Tibial nerve (tissue), 4 donors: ENCODE results near the gene SKAP1. TPM values are rescaled to one million over a fixed set of nuclear protein-coding genes. Genes with fewer than 3 reads are reported as not detected.

ENCODE experiments used
- DNase-seq, 2 donors: peaks; one replicate each; pipeline ENCODE4 v3.0.0-alpha.2; 2019; ENCODE audit warnings: low spot score in 2 of 2
- H3K27ac ChIP-seq, 4 donors: fragments of 200-600 bp; sonication (generic) in 3 of 4; one replicate each; pipeline ENCODE4 v1.5.1; 2017 to 2019; ENCODE audit warnings: mild to moderate bottlenecking in 1 of 4
- H3K27me3 ChIP-seq, 2 donors: fragments of 200-600 bp; sonication (generic) in 1 of 2; one replicate each; pipeline versions ENCODE4 v1.5.1 to v1.6.0; 2017 to 2019
- H3K36me3 ChIP-seq, 3 donors: fragments of 200-600 bp; sonication (generic); one replicate each; pipeline ENCODE4 v1.5.1; 2018 to 2019
- H3K4me1 ChIP-seq, 4 donors: fragments of 200-600 bp; sonication (generic) in 3 of 4; one replicate each; pipeline ENCODE4 v1.5.1; 2017 to 2019
- H3K4me3 ChIP-seq, 4 donors: fragments of 200-600 bp; sonication (generic) in 3 of 4; one replicate each; pipeline ENCODE4 v1.5.1; 2017 to 2019; ENCODE audit warnings: mild to moderate bottlenecking in 1 of 4, moderate library complexity in 1 of 4
- H3K9me3 ChIP-seq, 4 donors: fragments of 200-600 bp; sonication (generic) in 3 of 4; one replicate each; pipeline ENCODE4 v1.5.1; 2017 to 2019
- EP300 ChIP-seq, 2 donors: sonication (generic); formaldehyde crosslinking; IDR thresholded peaks; one replicate each; pipeline ENCODE4 v1.6.1; 2017; ENCODE audit warnings: antibody characterized with exemption in 2 of 2, mild to moderate bottlenecking in 1 of 2
- POLR2A ChIP-seq, 2 donors: fragments of 450-650 bp; IDR thresholded peaks; one replicate each; pipeline ENCODE4 v1.6.1; 2017; ENCODE audit warnings: antibody characterized with exemption in 2 of 2, mild to moderate bottlenecking in 2 of 2, moderate library complexity in 2 of 2
- WGBS, 2 donors: methylation state at CpG; one replicate each; pipeline ENCODE4 v1.1.5; 2018; 5-methylcytosine and 5-hydroxymethylcytosine counted together
- total RNA-seq, 4 donors: library from RNA; depleted of rRNA; stranded (reverse); fragments of >200 nt; gene quantifications; one replicate each; pipeline ENCODE4 v1.1.0, GENCODE V29; 2016
- TF ChIP-seq, protein P1 (sequence below), 5 experiments: fragments of 200-600 bp in 3 of 5; fragments of 450-650 bp in 2 of 5; sonication (generic) in 3 of 5; IDR thresholded peaks; one replicate each; pipeline ENCODE4 v1.5.1; 2016 to 2019; ENCODE audit warnings: antibody characterized with exemption in 5 of 5, mild to moderate bottlenecking in 3 of 5, moderate library complexity in 2 of 5

Gene SKAP1
- total RNA-seq, 4 donors from 2014 or later = 0.59 to 2.0 (median 1.3) TPM

DNA sequence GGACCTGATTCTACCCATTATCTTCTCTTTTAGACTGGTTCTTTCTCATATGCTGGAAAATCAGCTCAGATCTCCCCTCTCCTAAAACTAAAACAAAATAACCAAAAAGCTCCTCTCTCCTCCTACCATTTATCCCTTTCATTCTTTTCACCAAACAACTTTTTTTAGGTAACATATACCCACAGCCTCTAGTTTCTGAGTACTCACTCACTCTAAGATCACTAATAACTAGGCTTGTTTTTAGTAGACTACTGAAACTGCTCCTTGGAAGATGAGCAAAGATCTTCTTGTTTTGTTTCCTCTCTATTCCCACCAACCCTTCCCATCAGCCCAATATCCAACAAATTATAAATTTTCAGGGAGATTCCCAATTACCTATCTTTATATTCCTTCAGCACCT is 129.0 kb downstream of the SKAP1 start:
- TF ChIP-seq EP300 (IDR thresholded peaks at IDR 0.05) = no peak
- TF ChIP-seq, protein P1, sequence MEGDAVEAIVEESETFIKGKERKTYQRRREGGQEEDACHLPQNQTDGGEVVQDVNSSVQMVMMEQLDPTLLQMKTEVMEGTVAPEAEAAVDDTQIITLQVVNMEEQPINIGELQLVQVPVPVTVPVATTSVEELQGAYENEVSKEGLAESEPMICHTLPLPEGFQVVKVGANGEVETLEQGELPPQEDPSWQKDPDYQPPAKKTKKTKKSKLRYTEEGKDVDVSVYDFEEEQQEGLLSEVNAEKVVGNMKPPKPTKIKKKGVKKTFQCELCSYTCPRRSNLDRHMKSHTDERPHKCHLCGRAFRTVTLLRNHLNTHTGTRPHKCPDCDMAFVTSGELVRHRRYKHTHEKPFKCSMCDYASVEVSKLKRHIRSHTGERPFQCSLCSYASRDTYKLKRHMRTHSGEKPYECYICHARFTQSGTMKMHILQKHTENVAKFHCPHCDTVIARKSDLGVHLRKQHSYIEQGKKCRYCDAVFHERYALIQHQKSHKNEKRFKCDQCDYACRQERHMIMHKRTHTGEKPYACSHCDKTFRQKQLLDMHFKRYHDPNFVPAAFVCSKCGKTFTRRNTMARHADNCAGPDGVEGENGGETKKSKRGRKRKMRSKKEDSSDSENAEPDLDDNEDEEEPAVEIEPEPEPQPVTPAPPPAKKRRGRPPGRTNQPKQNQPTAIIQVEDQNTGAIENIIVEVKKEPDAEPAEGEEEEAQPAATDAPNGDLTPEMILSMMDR (IDR thresholded peaks at IDR 0.05) = no peak
- no peak for TF ChIP-seq POLR2A (IDR thresholded peaks at IDR 0.05)
- Histone ChIP-seq H3K27me3 (peaks cover 0 to 20% of the 10 kb centered on the region in 2 donors), H3K4me3 (no peak overlapping the region), H3K36me3 (no peaks in the 10 kb centered on the region), H3K4me1 (peaks cover 0 to 8% (median 0%) of the 10 kb centered on the region in 4 donors), H3K27ac (no peak overlapping the region), H3K9me3 (no peaks in the 10 kb centered on the region)
- no peak for DNase-seq

DNA sequence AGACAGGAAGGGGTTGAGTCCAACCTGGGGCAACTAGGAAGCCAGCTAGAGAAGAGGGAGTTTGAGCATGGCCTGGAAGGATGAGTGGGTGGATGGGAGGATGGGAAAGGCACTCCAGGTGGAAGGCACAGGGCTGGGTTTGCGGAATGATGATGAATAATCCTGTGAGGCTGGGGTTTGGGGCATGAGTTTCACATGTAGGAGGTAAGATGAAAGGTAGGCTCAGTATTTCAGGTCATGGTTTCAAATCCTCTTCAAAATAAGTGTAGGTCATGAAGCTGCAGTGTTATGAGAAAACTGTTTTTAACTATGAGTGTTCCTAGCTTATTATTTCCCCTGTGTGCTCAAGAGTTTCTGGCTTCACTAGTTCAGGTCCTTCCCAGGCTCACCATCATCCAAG is 130.3 kb downstream of the SKAP1 start:
- Histone ChIP-seq H3K4me3 (no peak overlapping the region), H3K36me3 (no peaks in the 10 kb centered on the region), H3K9me3 (no peaks in the 10 kb centered on the region), H3K27me3 (peaks cover 0 to 10% of the 10 kb centered on the region in 2 donors), H3K27ac (no peak overlapping the region), H3K4me1 (peaks cover 0 to 13% (median 0%) of the 10 kb centered on the region in 4 donors)
- TF ChIP-seq POLR2A (IDR thresholded peaks at IDR 0.05) (no peak), EP300 (IDR thresholded peaks at IDR 0.05) (no peak)
- TF ChIP-seq, protein P1 (IDR thresholded peaks at IDR 0.05) = no peak
- DNase-seq = no peak
- 90 to 93% methylated on average over 1 of the region's 1 CpG for WGBS, 2 donors

DNA sequence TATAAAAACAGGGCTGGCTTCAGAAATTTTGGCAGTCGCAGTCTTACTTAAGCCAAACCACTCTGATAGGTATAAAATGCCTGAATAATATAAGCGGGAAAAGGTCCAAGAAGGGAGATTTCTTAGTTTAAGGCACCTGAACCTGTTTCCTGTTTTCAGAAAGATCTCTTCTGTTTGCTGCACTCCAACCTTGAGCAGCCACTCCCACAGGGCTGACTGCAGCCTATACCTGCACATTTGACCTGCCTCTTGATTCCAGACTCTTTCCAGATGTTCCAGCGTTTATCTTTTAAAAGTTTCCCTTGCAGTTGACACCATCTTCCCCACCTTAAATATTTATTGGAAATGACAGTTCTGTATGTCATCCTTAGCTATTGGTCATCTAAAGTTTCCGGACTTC is 132.2 kb downstream of the SKAP1 start:
- Histone ChIP-seq H3K4me3 (no peak overlapping the region), H3K36me3 (no peaks in the 10 kb centered on the region), H3K4me1 (peaks cover 0 to 13% (median 0%) of the 10 kb centered on the region in 4 donors), H3K27ac (no peak overlapping the region), H3K27me3 (peaks cover 0 to 14% of the 10 kb centered on the region in 2 donors), H3K9me3 (no peaks in the 10 kb centered on the region)
- WGBS, 2 donors = 82 to 83% methylated on average over 4 of the region's 4 CpGs
- DNase-seq = no peak
- TF ChIP-seq EP300 (IDR thresholded peaks at IDR 0.05) (no peak), POLR2A (IDR thresholded peaks at IDR 0.05) (no peak)
- TF ChIP-seq, protein P1 (IDR thresholded peaks at IDR 0.05) = no peak

DNA sequence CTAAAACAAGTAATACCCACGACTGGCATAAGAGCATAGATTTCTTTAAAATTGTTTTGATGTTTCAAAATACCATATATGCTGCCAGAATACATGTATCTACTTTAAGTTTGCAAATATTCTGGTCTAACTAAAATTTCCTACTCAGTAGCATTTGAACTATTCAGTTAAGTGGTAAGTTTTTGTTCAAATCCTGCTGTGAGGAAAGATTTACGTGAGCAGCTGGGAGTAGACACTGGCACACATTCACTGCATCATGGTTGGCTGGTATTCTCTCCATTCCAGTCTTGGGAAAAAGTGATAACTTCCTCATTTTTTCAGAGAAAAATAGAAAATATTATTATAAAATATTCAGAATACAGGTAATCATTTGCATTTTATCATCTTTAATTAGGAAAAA is 133.6 kb downstream of the SKAP1 start:
- no peak for DNase-seq
- Histone ChIP-seq H3K36me3 (no peaks in the 10 kb centered on the region), H3K9me3 (no peaks in the 10 kb centered on the region), H3K27ac (no peak overlapping the region), H3K4me3 (no peak overlapping the region), H3K27me3 (peaks cover 0 to 25% of the 10 kb centered on the region in 2 donors), H3K4me1 (peaks cover 0 to 13% (median 0%) of the 10 kb centered on the region in 4 donors)
- TF ChIP-seq EP300 (IDR thresholded peaks at IDR 0.05) (no peak), POLR2A (IDR thresholded peaks at IDR 0.05) (no peak)
- TF ChIP-seq, protein P1 (IDR thresholded peaks at IDR 0.05) = no peak
- 71 to 85% methylated on average over 2 of the region's 2 CpGs for WGBS, 2 donors

DNA sequence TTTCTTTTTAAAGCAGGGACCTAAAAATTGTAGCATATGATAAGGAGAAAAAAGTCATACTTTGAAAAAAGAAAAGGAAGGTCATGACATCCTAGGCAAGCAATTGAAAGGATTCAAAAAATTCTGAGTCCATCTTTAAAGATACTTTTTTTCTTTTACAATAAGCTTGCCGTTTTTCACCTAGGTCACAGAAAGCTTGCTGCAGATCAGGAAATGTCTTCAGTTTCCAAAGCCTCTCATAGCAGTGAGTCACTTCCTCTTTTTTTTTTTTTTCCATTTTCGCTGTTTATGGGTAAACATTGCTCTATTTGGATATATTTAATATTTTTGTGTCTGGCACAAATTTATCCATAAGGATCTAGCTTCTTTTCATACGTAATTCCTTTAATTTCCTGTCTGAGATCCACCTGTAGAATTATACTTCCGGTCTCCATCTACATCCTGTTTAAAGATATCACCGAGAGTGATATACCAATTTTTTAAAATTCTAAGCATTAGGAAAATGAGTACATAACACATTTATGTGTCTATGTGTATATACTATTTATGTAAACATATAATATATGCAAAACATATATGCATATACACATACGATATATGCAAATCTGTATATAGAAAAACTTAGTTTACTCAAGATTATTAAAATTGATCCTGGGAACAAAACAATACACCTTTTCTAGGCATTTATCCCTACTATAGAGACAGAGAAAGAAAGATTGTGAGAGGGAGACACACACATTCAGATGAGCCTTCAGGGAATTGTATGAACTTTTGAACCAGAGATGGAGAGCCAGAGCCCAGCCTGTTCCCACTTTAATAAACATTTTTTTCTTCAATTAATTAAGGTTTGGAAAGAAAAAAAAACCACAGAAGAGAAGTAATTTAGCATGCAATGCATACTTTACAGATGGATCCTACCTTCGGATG is 134.4 kb downstream of the SKAP1 start:
- peaks cover 0 to 13% (median 0%) of the 10 kb centered on the region in 4 donors for H3K4me1 ChIP-seq
- TF ChIP-seq, protein P1 (IDR thresholded peaks at IDR 0.05) = no peak
- no peak for TF ChIP-seq POLR2A (IDR thresholded peaks at IDR 0.05)
- no peak for TF ChIP-seq EP300 (IDR thresholded peaks at IDR 0.05)
- no peak overlapping the region for H3K27ac ChIP-seq
- H3K36me3 ChIP-seq = no peaks in the 10 kb centered on the region
- WGBS, 2 donors = 59 to 63% methylated on average over 7 of the region's 7 CpGs
- peaks cover 0 to 32% of the 10 kb centered on the region in 2 donors for H3K27me3 ChIP-seq
- no peak for DNase-seq
- H3K4me3 ChIP-seq = peak overlapping the region in 1 of 4 donors; percentile 12
- H3K9me3 ChIP-seq = no peaks in the 10 kb centered on the region
